NT2/D1 (cell line): Measurements from ENCODE around the gene DLG3.

Experiments
- YY1 ChIP-seq: IDR thresholded peaks from 2 replicates; pipeline ENCODE4 v1.6.1; 2011; ENCODE audit not compliant: insufficient read length, insufficient read depth
- ZNF274 ChIP-seq: IDR thresholded peaks from 2 replicates; pipeline ENCODE4 v1.6.1; 2011; ENCODE audit warnings: mild to moderate bottlenecking, low read depth, low read length

GRCh38 chrX:70554081-70554480, 109.4 kb downstream of the DLG3 start:
- no peak for TF ChIP-seq YY1
- TF ChIP-seq ZNF274 = no peak
